ENCODE results near the gene MAST4.

MAST4 gene

GRCh38 chr5:67092535-67092934, 496.3 kb downstream of the MAST4 start:
- Histone ChIP-seq H3K4me1 (peaks cover 17% of the 10 kb centered on the region), H3K4me3 (ENCODE audit: low read depth, low read length) (no peak overlapping the region), H3K27me3 (no peaks in the 10 kb centered on the region), H3K9me3 (no peaks in the 10 kb centered on the region), H3K36me3 (no peaks in the 10 kb centered on the region)
- no peak for DNase-seq
- TF ChIP-seq CTCF (IDR thresholded peaks at IDR 0.05; ENCODE audit: low read depth, low read length) = no peak

- Histone ChIP-seq H3K9me3 (no peaks in the 10 kb centered on the region), H3K27me3 (no peaks in the 10 kb centered on the region), H3K36me3 (no peaks in the 10 kb centered on the region), H3K4me3 (ENCODE audit: low read depth, low read length) (no peak overlapping the region), H3K4me1 (peaks cover 17% of the 10 kb centered on the region)
- no peak for TF ChIP-seq CTCF (IDR thresholded peaks at IDR 0.05; ENCODE audit: low read depth, low read length)
- no peak for DNase-seq
These were observed 497.1 kb downstream of the MAST4 start for GRCh38 chr5:67093279-67093678.

- Histone ChIP-seq H3K4me3 (ENCODE audit: low read depth, low read length) (no peak overlapping the region), H3K27me3 (no peaks in the 10 kb centered on the region), H3K4me1 (peaks cover 9% of the 10 kb centered on the region), H3K36me3 (no peaks in the 10 kb centered on the region), H3K9me3 (no peaks in the 10 kb centered on the region)
- DNase-seq = no peak
- no peak for TF ChIP-seq CTCF (IDR thresholded peaks at IDR 0.05; ENCODE audit: low read depth, low read length)
These were observed 498.5 kb downstream of the MAST4 start for GRCh38 chr5:67094476-67095300.

GRCh38 chr5:67095346-67096171, 499.4 kb downstream of the MAST4 start:
- no peaks in the 10 kb centered on the region for H3K27me3 ChIP-seq
- H3K36me3 ChIP-seq = no peaks in the 10 kb centered on the region
- peaks cover 7% of the 10 kb centered on the region; the same call in 1 of the 2 replicates for H3K4me1 ChIP-seq
- no peak for TF ChIP-seq CTCF (IDR thresholded peaks at IDR 0.05; ENCODE audit: low read depth, low read length)
- DNase-seq = no peak
- no peak overlapping the region for H3K4me3 ChIP-seq (ENCODE audit: low read depth, low read length)
- no peaks in the 10 kb centered on the region for H3K9me3 ChIP-seq

- H3K36me3 ChIP-seq = no peaks in the 10 kb centered on the region
- no peaks in the 10 kb centered on the region for H3K27me3 ChIP-seq
- H3K4me1 ChIP-seq = peaks cover 3% of the 10 kb centered on the region; the same call in 1 of the 2 replicates
- no peak overlapping the region for H3K4me3 ChIP-seq (ENCODE audit: low read depth, low read length)
- no peak for DNase-seq
- TF ChIP-seq CTCF (IDR thresholded peaks at IDR 0.05; ENCODE audit: low read depth, low read length) = no peak
- H3K9me3 ChIP-seq = no peaks in the 10 kb centered on the region
These were observed 502.5 kb downstream of the MAST4 start for GRCh38 chr5:67098656-67099055.

Measured in BE2C (cell line).